Measurements from ENCODE around the gene UBN1.
"Not testable (repeated sequence)": the region's sequence is repeated elsewhere in the genome, so short reads cannot be mapped to it uniquely, and the experiment has no call there.

Gene UBN1

DNA sequence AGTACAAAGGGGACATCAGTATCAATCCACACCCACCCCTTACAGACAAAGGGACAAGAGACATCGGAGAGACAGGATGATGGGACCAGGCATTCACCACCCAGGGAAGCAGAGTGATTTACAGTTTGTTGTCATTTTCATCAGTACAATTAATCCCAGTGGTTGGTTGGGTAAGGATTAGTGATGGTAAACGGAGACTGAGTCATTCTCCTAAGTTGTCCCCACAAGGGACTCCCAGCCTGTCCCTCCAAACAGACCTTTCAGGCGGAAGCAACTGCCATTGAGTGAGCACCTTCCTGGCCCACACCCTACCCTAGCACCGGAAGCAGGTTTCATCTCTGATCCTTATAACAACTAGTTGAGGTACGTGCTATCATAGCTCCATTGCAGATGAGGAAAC, 78.5 kb downstream of the UBN1 start:
- Histone ChIP-seq H3K27ac (ENCODE audit: low read depth, low read length) (no peak overlapping the region), H3K4me3 (ENCODE audit: low read length) (no peak overlapping the region), H3K4me1 (ENCODE audit: insufficient read depth, low read length) (peaks cover 10% of the 10 kb centered on the region; the same call in 1 of the 2 replicates), H3K27me3 (ENCODE audit: insufficient read depth, low read length) (no peaks in the 10 kb centered on the region), H3K9me3 (ENCODE audit: insufficient read depth, low read depth, low read length) (peaks cover 7% of the 10 kb centered on the region), H3K36me3 (ENCODE audit: insufficient read depth, low read length) (peaks cover 12% of the 10 kb centered on the region), H3K9ac (ENCODE audit: low read depth, low read length) (no peak overlapping the region)
- 85% methylated on average over 5 of the region's 5 CpGs for WGBS

DNA sequence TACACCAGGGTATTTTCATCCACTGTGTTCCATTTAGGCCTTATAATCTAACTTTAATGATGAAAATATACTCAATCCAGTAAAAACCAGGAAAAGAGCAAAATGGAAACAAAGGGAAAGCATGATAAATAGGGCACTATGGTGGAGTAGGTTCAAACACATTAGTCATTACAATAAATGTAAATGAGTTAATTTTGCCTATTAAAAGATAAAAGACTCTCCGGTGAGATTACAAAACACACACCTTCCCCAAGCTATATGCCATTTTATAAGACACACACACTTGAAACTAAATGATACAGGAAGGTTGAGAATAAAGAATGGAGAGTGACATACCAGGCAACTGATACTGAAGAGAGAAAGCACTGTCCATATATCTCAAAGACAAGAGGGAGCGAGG, 79.6 kb downstream of the UBN1 start:
- peaks cover 12% of the 10 kb centered on the region for H3K36me3 ChIP-seq (ENCODE audit: insufficient read depth, low read length)
- H3K27me3 ChIP-seq (ENCODE audit: insufficient read depth, low read length) = no peaks in the 10 kb centered on the region
- peaks cover 7% of the 10 kb centered on the region for H3K9me3 ChIP-seq (ENCODE audit: insufficient read depth, low read depth, low read length)
- H3K27ac ChIP-seq (ENCODE audit: low read depth, low read length) = no peak overlapping the region
- H3K4me3 ChIP-seq (ENCODE audit: low read length) = no peak overlapping the region
- peaks cover 13% of the 10 kb centered on the region; the same call in 1 of the 2 replicates for H3K4me1 ChIP-seq (ENCODE audit: insufficient read depth, low read length)
- H3K9ac ChIP-seq (ENCODE audit: low read depth, low read length) = no peak overlapping the region
- 95% methylated on average over 1 of the region's 2 CpGs for WGBS

DNA sequence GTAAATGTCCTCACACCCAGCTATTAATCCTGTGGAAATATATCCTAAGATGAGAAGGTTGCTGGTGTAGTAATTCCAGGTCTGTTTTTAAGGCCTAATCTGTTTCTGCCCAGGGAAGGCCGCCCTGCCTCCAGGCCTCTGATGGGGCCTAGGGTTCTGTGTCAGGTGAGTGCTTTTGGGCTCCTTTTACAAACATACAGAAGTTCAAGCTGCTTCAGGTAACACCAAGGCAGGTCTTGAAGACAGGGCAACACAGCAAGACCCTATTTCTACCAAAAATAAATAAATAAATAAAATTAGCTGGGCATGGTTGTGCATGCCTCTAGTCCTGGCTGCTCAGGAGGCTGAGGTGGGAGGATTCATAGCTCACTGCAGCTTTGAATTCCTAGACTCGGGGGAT, 80.4 kb downstream of the UBN1 start:
- WGBS = 75% methylated on average over 2 of the region's 2 CpGs
- peaks cover 7% of the 10 kb centered on the region for H3K9me3 ChIP-seq (ENCODE audit: insufficient read depth, low read depth, low read length)

DNA sequence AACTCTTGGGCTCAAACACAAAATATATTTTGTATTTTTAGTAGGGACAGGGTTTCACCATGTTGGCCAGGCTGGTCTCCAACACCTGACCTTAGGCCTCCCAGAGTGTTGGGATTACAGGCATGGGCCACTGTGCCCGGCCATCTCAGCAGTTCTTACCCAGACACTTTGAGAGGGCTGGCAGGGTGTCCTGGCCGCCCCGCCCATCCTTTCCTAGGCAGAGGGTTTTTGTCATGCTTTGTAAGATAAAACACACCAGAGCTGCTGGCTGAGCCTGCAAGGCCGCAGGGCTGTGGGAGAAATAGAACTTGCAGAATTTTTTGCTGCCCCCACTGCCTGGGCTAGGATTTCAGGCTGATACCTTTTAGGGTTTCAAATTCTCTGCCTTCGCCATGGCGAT, 80.9 kb downstream of the UBN1 start:
- Histone ChIP-seq H3K36me3 (ENCODE audit: insufficient read depth, low read length) (peaks cover 12% of the 10 kb centered on the region), H3K27me3 (ENCODE audit: insufficient read depth, low read length) (no peaks in the 10 kb centered on the region), H3K4me3 (ENCODE audit: low read length) (no peak overlapping the region), H3K9me3 (ENCODE audit: insufficient read depth, low read depth, low read length) (peaks cover 7% of the 10 kb centered on the region), H3K9ac (ENCODE audit: low read depth, low read length) (no peak overlapping the region), H3K27ac (ENCODE audit: low read depth, low read length) (no peak overlapping the region), H3K4me1 (ENCODE audit: insufficient read depth, low read length) (peaks cover 13% of the 10 kb centered on the region; the same call in 1 of the 2 replicates)
- 79% methylated on average over 6 of the region's 6 CpGs for WGBS

More for the DNA sequence above, 80.4 kb downstream of the UBN1 start:
- Histone ChIP-seq H3K27me3 (ENCODE audit: insufficient read depth, low read length) (no peaks in the 10 kb centered on the region), H3K4me3 (ENCODE audit: low read length) (no peak overlapping the region), H3K9ac (ENCODE audit: low read depth, low read length) (no peak overlapping the region), H3K27ac (ENCODE audit: low read depth, low read length) (no peak overlapping the region), H3K4me1 (ENCODE audit: insufficient read depth, low read length) (peaks cover 13% of the 10 kb centered on the region; the same call in 1 of the 2 replicates), H3K36me3 (ENCODE audit: insufficient read depth, low read length) (peaks cover 12% of the 10 kb centered on the region)

DNA sequence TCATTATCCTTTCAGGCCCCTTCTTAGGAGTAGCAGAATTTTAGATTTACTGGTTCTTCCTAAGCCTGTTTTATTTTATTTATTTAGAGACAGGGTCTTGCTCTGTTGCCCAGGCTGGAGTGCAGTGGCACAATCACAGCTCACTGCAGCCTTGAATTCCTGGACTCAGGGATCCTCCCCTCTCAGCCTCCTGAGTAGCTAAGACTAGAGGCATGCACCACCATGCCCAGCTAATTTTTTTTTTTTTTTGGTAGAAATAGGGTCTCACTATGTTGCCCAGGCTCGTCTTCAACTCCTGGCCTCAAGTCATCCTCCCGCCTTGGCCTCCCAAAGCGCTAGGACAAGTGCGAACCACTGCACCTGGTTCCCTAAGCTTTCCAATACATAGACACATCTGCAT, 82.3 kb downstream of the UBN1 start:
- not testable (repeated sequence) for H3K9ac ChIP-seq (ENCODE audit: low read depth, low read length); H3K27me3 ChIP-seq (ENCODE audit: insufficient read depth, low read length); H3K27ac ChIP-seq (ENCODE audit: low read depth, low read length); H3K9me3 ChIP-seq (ENCODE audit: insufficient read depth, low read depth, low read length); H3K4me3 ChIP-seq (ENCODE audit: low read length); H3K4me1 ChIP-seq (ENCODE audit: insufficient read depth, low read length)
- 97% methylated on average over 4 of the region's 4 CpGs for WGBS
- peaks cover 12% of the 10 kb centered on the region for H3K36me3 ChIP-seq (ENCODE audit: insufficient read depth, low read length)

DNA sequence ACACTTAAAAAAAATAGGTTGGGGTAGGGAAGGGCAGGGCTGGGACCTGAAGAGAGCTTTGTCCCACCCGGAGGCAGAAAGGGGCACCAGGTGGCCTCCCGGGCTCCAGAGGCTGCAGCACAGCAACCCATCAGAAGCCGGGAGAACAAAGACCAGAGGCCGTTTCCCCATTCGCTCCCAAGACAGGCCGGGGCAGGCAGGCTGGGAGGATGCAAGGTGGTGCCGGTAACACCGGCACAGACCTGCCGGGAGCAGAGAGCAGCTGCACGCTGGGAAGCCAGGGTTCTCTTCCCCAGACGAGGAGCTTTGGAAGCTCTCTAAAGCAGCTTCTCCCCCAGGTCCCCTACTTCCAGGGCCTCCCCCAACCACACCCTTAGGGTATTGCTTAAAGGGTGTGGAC, 84.1 kb downstream of the UBN1 start:
- no peak overlapping the region for H3K27ac ChIP-seq (ENCODE audit: low read depth, low read length)
- WGBS = 83% methylated on average over 11 of the region's 11 CpGs
- peaks cover 12% of the 10 kb centered on the region for H3K36me3 ChIP-seq (ENCODE audit: insufficient read depth, low read length)
- no peak overlapping the region for H3K9ac ChIP-seq (ENCODE audit: low read depth, low read length)
- H3K4me1 ChIP-seq (ENCODE audit: insufficient read depth, low read length) = 0 out of 2 replicates have a peak, but pooled peaks cover 2% of the 10 kb centered on the region
- peaks cover 7% of the 10 kb centered on the region for H3K9me3 ChIP-seq (ENCODE audit: insufficient read depth, low read depth, low read length)
- H3K27me3 ChIP-seq (ENCODE audit: insufficient read depth, low read length) = no peaks in the 10 kb centered on the region
- H3K4me3 ChIP-seq (ENCODE audit: low read length) = no peak overlapping the region

Data from HUES64 (cell line).